Measurements from ENCODE around the gene TBC1D2. TPM values are rescaled to one million over a fixed set of nuclear protein-coding genes. Genes with fewer than 3 reads are reported as not detected.

The TBC1D2 gene
- total and polyA plus RNA-seq, 2 experiments from 2014 or later: 3.7 to 6.8 TPM

DNA sequence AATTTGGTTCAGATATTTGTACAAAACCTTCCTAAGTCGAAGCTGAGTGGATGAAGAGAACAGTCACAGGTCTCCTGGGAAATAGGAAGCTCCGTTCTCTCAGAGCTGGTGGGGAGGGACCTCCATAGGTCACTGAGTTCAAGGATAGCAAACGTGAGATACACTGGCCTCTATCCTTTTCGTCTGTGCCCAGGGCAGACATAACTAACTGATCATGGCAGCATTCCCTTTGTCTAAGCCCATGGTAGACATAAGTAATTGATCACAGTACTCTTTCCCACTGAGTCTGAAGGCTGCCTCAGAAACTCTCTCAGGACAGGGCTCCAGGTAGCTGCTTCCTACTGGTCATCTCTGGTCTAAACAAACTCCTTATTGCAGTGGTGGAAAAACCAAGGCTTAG is 50.8 kb downstream of the TBC1D2 start:
- Histone ChIP-seq H3K27ac (ENCODE audit: low read depth) (no peak overlapping the region), H3K79me2 (replicated peaks; ENCODE audit: insufficient read depth) (no peaks in the 10 kb centered on the region), H3K27me3 (ENCODE audit: insufficient read depth) (no peaks in the 10 kb centered on the region), H3K4me3 (no peak overlapping the region), H2AFZ (no peak overlapping the region), H4K20me1 (replicated peaks; ENCODE audit: insufficient read depth) (no peaks in the 10 kb centered on the region), H3K36me3 (ENCODE audit: insufficient read depth) (no peaks in the 10 kb centered on the region), H3K9me2 (ENCODE audit: insufficient read depth) (no peaks in the 10 kb centered on the region), H3K4me2 (no peak overlapping the region), H3F3A (replicated peaks; ENCODE audit: low read depth) (no peaks in the 10 kb centered on the region), H3K4me1 (ENCODE audit: insufficient read depth) (peaks cover 20% of the 10 kb centered on the region)
- TF ChIP-seq CREB1 (CRISPR knock-in tag; IDR thresholded peaks at IDR 0.05; ENCODE audit: low read depth): no peak
- TF ChIP-seq, protein P1, sequence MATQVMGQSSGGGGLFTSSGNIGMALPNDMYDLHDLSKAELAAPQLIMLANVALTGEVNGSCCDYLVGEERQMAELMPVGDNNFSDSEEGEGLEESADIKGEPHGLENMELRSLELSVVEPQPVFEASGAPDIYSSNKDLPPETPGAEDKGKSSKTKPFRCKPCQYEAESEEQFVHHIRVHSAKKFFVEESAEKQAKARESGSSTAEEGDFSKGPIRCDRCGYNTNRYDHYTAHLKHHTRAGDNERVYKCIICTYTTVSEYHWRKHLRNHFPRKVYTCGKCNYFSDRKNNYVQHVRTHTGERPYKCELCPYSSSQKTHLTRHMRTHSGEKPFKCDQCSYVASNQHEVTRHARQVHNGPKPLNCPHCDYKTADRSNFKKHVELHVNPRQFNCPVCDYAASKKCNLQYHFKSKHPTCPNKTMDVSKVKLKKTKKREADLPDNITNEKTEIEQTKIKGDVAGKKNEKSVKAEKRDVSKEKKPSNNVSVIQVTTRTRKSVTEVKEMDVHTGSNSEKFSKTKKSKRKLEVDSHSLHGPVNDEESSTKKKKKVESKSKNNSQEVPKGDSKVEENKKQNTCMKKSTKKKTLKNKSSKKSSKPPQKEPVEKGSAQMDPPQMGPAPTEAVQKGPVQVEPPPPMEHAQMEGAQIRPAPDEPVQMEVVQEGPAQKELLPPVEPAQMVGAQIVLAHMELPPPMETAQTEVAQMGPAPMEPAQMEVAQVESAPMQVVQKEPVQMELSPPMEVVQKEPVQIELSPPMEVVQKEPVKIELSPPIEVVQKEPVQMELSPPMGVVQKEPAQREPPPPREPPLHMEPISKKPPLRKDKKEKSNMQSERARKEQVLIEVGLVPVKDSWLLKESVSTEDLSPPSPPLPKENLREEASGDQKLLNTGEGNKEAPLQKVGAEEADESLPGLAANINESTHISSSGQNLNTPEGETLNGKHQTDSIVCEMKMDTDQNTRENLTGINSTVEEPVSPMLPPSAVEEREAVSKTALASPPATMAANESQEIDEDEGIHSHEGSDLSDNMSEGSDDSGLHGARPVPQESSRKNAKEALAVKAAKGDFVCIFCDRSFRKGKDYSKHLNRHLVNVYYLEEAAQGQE (IDR thresholded peaks at IDR 0.05; ENCODE audit: unreplicated experiment): no peak
- TF ChIP-seq NANOG (IDR thresholded peaks at IDR 0.05; ENCODE audit: borderline replicate concordance): no peak
- no peak for TF ChIP-seq CTCF (conservative IDR thresholded peaks at IDR 0.05; ENCODE audit: low read depth in 2 of 2)
- no peak for TF ChIP-seq ZNF462 (CRISPR knock-in tag; IDR thresholded peaks at IDR 0.05)
- TF ChIP-seq ETS1 (IDR thresholded peaks at IDR 0.05): no peak
- TF ChIP-seq EZH2 (IDR thresholded peaks at IDR 0.05; ENCODE audit: low read depth, unreplicated experiment): no peak
- TF ChIP-seq STAT1 (IDR thresholded peaks at IDR 0.05; ENCODE audit: unreplicated experiment): no peak
- TF ChIP-seq ZNF114 (CRISPR knock-in tag; IDR thresholded peaks at IDR 0.05): no peak
- TF ChIP-seq JUNB (IDR thresholded peaks at IDR 0.05; ENCODE audit: unreplicated experiment): no peak
- no peak for TF ChIP-seq POLR2AphosphoS5 (IDR thresholded peaks at IDR 0.05; ENCODE audit: low read depth)
- no peak for TF ChIP-seq EZH2phosphoT487 (IDR thresholded peaks at IDR 0.05; ENCODE audit: unreplicated experiment)
- no peak for TF ChIP-seq ZNF331 (CRISPR knock-in tag; IDR thresholded peaks at IDR 0.05; ENCODE audit: low read depth)
- H3K27me3 Mint-ChIP-seq (ENCODE audit: insufficient read depth, low read depth, poor library complexity): peaks cover 2% of the 10 kb centered on the region
- no peak for DNase-seq (ENCODE audit: low spot score)
- H3K27ac Mint-ChIP-seq: no peak overlapping the region
- peaks cover 15% of the 10 kb centered on the region for H3K9me3 Mint-ChIP-seq
- H3K36me3 Mint-ChIP-seq (ENCODE audit: low read depth): peaks cover 27% of the 10 kb centered on the region
- no peak for ATAC-seq
- peaks cover 23% of the 10 kb centered on the region for H3K4me1 Mint-ChIP-seq
- H3K4me3 Mint-ChIP-seq: no peak overlapping the region
